Uterus (tissue), 4 donors: ENCODE data around the gene SELENOH. TPM values are rescaled to one million over a fixed set of nuclear protein-coding genes. Genes with fewer than 3 reads are reported as not detected.

Experiments
- DNase-seq, 2 donors: peaks; one replicate each; pipeline ENCODE4 v3.0.0-alpha.2; 2019 to 2020
- H3K27ac ChIP-seq, 2 donors: fragments of 200-600 bp; sonication (generic); 1 replicate in 1 of 2; 2 replicates in 1 of 2; pipeline ENCODE4 v1.5.1; 2016 to 2018
- H3K27me3 ChIP-seq, 2 donors: fragments of 200-600 bp; sonication (generic); one replicate each; pipeline ENCODE4 v1.5.1; 2018 to 2019; ENCODE audit warnings: control low read depth in 1 of 2
- H3K36me3 ChIP-seq, 2 donors: fragments of 200-600 bp; sonication (generic); one replicate each; pipeline ENCODE4 v1.5.1; 2019; ENCODE audit warnings: control low read depth in 1 of 2
- H3K4me1 ChIP-seq, 2 donors: fragments of 200-600 bp; sonication (generic); one replicate each; pipeline ENCODE4 v1.5.1; 2018 to 2019; ENCODE audit warnings: control low read depth in 1 of 2
- H3K4me3 ChIP-seq, 2 donors: fragments of 200-600 bp; sonication (generic); 1 replicate in 1 of 2; 2 replicates in 1 of 2; pipeline ENCODE4 v1.5.1; 2018 to 2019; ENCODE audit warnings: mild to moderate bottlenecking in 1 of 2
- H3K9me3 ChIP-seq, 2 donors: fragments of 200-600 bp; sonication (generic); one replicate each; pipeline ENCODE4 v1.5.1; 2019; ENCODE audit warnings: control low read depth in 1 of 2
- POLR2A ChIP-seq, 2 donors: fragments of 450-650 bp; IDR thresholded peaks; one replicate each; pipeline ENCODE4 v1.6.1; 2016; ENCODE audit warnings: antibody characterized with exemption in 2 of 2, mild to moderate bottlenecking in 1 of 2, moderate library complexity in 1 of 2
- intact Hi-C: fragments of 100-400 bp; cut with DNase I; formaldehyde crosslinking; loops from one replicate; pipeline ENCODE4 v1.15.1; 2023; ENCODE audit warnings: low total_unique reads
- total RNA-seq, 4 donors: library from RNA; depleted of rRNA in 3 of 4; stranded (reverse); fragments of >200 nt in 3 of 4; gene quantifications; one replicate each; pipeline versions ENCODE4 v1.1.0 to v1.2.4, GENCODE V29; 2014 to 2023
- TF ChIP-seq, protein P1 (sequence below), 4 experiments: fragments of 200-600 bp in 2 of 4; fragments of 450-650 bp in 2 of 4; sonication (generic) in 2 of 4; IDR thresholded peaks; one replicate each; pipeline ENCODE4 v1.5.1; 2016 to 2019; ENCODE audit warnings: antibody characterized with exemption in 4 of 4, mild to moderate bottlenecking in 2 of 4, moderate library complexity in 1 of 4
- donor health status: DM: yes; HTN: yes; CAD: no.

SELENOH gene
- total RNA-seq, 4 donors from 2014 or later, result 78.3 to 475 (median 105) TPM

DNA sequence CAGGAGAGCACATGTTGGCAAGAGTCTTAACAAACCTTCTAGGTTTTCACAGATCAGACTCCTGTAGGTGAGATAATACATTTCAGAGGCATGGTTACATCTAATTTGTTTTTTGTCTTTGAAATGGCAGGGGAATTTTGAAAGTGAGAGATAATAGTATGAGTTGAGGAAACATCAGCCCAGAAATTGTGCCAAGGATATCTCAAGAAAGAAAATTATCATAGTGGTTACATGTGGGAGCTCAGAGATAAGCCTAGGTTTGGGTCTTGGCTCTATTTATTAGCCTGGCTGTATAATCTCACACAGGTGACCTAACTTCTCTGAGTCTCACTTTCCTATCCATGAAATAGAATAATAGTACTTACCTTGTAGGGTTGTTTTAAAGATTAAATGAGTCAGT is 9.9 kb downstream of the SELENOH start:
- no peak for TF ChIP-seq POLR2A (IDR thresholded peaks at IDR 0.05)
- H3K4me1 ChIP-seq, result no peaks in the 10 kb centered on the region
- no peak overlapping the region for H3K4me3 ChIP-seq
- H3K27ac ChIP-seq, result no peak overlapping the region
- DNase-seq, result no peak
- H3K27me3 ChIP-seq, result no peaks in the 10 kb centered on the region
- intact Hi-C loops, result no loop called here
- H3K36me3 ChIP-seq, result no peaks in the 10 kb centered on the region
- no peaks in the 10 kb centered on the region for H3K9me3 ChIP-seq

DNA sequence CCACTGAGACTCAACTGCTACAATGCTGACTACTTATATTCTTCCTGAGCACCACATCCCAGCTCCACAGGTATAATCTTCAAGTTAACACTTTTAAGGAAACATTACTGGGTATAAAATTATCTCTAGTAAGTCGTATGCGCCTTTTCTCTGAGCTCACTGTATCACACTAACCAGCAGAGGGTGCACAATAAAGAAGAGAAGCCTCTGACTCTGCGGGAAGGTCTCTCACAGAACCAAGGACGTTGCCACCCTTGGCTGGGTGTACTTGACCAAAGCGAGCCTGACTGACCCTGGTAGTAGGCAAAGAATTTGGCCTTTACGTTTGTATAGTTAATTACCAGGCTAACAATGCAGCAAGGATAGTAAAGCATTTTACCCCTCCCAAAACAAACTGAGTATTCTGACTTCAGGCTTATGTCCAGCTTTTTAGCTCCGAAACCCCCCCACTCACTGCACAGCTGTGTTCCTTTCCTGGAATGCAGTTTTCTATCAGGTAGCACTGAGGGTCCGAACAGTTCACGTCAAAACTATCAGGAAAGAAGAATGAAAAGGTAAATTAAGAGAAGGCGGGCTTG is 10.5 kb downstream of the SELENOH start, which contains the start of gene BTBD18:
BTBD18 (minus strand) TSS at position 144 of the 578 bp plus-strand sequence. CDS start 631 bp downstream, outside the sequence.
- Histone ChIP-seq H3K4me1 (no peaks in the 10 kb centered on the region), H3K9me3 (no peaks in the 10 kb centered on the region), H3K27ac (no peak within 1 kb of the TSS), H3K27me3 (no peaks in the 10 kb centered on the region), H3K36me3 (no peaks in the 10 kb centered on the region), H3K4me3 (no peak within 1 kb of the TSS)
- intact Hi-C loops, result no loop called here
- DNase-seq, result no peak
- no peak for TF ChIP-seq POLR2A (IDR thresholded peaks at IDR 0.05)
- TF ChIP-seq, protein P1, sequence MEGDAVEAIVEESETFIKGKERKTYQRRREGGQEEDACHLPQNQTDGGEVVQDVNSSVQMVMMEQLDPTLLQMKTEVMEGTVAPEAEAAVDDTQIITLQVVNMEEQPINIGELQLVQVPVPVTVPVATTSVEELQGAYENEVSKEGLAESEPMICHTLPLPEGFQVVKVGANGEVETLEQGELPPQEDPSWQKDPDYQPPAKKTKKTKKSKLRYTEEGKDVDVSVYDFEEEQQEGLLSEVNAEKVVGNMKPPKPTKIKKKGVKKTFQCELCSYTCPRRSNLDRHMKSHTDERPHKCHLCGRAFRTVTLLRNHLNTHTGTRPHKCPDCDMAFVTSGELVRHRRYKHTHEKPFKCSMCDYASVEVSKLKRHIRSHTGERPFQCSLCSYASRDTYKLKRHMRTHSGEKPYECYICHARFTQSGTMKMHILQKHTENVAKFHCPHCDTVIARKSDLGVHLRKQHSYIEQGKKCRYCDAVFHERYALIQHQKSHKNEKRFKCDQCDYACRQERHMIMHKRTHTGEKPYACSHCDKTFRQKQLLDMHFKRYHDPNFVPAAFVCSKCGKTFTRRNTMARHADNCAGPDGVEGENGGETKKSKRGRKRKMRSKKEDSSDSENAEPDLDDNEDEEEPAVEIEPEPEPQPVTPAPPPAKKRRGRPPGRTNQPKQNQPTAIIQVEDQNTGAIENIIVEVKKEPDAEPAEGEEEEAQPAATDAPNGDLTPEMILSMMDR (IDR thresholded peaks at IDR 0.05), result peak; percentile 5 to 36 (median 20)

DNA sequence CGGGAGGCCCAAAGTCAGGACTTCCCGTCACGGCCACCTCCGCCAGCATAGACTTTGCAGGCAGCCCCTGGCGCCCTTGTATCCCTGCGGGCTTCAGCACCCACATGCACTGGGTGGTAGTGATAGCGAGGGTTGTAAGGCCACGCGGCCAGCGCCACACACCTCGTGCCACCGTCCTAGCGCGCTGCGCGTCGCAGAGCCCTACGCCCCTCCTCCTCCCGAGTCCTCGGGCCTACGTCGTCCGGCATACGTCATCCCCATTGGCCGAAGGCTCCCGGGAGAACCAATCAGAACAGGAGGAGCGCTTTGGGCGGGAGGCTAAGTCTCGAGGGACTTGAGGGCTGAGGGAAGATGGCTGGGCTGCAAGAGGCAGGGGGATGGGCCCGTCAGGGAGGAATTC is 11.7 kb downstream of the SELENOH start:
- Histone ChIP-seq H3K36me3 (no peaks in the 10 kb centered on the region), H3K27ac (no peak overlapping the region), H3K4me3 (no peak overlapping the region), H3K27me3 (no peaks in the 10 kb centered on the region), H3K4me1 (no peaks in the 10 kb centered on the region), H3K9me3 (no peaks in the 10 kb centered on the region)
- DNase-seq, result no peak
- intact Hi-C loops, result no loop called here
- TF ChIP-seq, protein P1 (IDR thresholded peaks at IDR 0.05), result no peak
- TF ChIP-seq POLR2A (IDR thresholded peaks at IDR 0.05), result no peak

DNA sequence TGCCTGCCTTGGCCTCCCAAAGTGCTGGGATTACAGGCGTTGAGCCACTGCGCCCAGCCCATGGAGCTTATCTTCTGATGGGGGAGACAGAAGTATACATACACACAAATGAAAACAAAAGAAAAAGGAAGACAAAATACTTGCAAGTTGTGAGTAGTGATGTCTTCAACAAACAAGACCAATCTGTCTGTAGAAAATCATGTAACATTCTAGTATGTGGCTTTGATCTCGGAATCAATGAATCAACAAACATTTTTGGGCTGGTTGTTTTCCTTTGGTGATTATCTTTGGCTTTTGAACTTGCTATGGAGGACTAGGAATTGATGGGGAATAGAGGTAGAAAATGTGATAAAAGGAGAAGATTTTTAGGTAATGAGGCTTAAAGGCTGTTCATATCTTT is 16.9 kb downstream of the SELENOH start:
- Histone ChIP-seq H3K36me3 (no peaks in the 10 kb centered on the region), H3K27ac (no peak overlapping the region), H3K4me3 (no peak overlapping the region), H3K27me3 (no peaks in the 10 kb centered on the region), H3K4me1 (no peaks in the 10 kb centered on the region), H3K9me3 (no peaks in the 10 kb centered on the region)
- no peak for TF ChIP-seq POLR2A (IDR thresholded peaks at IDR 0.05)
- TF ChIP-seq, protein P1 (IDR thresholded peaks at IDR 0.05), result no peak
- intact Hi-C loops, result no loop called here
- DNase-seq, result no peak

DNA sequence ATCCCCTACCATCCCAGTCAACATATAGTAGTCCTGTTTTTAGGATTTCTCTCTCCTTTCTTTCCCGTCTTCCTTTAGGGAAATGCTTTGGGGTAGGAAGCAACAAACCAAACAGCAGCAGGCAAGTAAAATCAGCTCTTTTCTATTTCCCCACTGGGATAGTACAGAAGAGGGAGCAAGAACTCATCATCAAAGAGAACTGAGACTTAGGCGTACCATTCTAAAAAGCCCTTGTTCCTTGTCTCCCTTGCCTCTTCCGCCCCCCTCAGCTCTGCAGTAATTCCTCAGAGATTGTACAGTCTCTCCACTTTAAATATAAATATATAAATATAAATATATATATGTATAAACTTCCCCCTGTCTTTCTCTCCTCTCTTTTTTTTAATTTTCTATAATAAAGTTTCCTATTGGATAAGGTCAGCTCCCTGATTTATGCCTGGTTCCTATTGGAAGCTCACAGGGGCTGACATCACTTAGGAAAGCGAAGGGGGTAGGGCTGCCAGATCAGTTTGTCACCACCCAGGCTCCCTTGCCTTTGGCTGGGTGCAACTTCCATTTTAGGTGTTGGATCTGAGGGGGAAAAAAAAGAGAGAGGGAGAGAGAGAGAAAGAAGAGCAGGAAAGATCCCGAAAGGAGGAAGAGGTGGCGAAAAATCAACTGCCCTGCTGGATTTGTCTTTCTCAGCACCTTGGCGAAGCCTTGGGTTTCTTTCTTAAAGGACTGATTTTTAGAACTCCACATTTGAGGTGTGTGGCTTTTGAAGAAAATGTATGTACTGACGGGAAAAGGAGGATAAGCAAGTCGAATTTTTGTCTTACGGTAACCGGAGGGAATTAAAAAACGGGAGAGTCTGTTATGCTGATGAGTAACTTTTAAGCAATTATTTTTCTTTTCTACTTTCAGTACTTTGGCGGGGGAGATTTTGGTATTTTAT is 20.3 kb downstream of the SELENOH start, which contains the start of gene CTNND1:
CTNND1 (plus strand) TSS at position 502 of the 934 bp plus-strand sequence. CDS start 29,677 bp downstream, outside the sequence.
- Histone ChIP-seq H3K27me3 (no peaks in the 10 kb centered on the region), H3K4me3 (peak within 1 kb of the TSS; percentile 64 to 67), H3K4me1 (no peaks in the 10 kb centered on the region), H3K27ac (peak within 1 kb of the TSS; percentile 91 to 97), H3K36me3 (no peaks in the 10 kb centered on the region), H3K9me3 (no peaks in the 10 kb centered on the region)
- intact Hi-C loops, result no loop called here
- TF ChIP-seq, protein P1 (IDR thresholded peaks at IDR 0.05), result peak in 1 of 4 experiments; percentile 4
- peak; percentile 75 to 89 for TF ChIP-seq POLR2A (IDR thresholded peaks at IDR 0.05)
- DNase-seq, result peak; percentile 86 to 95
